GM12878 (cell line): Measurements from ENCODE around the gene SIL1. TPM values are rescaled to one million over a fixed set of nuclear protein-coding genes. Genes with fewer than 3 reads are reported as not detected.

Source experiments
- ATAC-seq: fragments of 200-7000 bp; cut with Tn5 transposase; 3 replicates; pipeline ENCODE4 v1.9.1; 2020; ENCODE audit warnings: mild to moderate bottlenecking, moderate library complexity
- BruUV-seq: library from RNA; stranded (reverse); fragments of 400-500 nt; replicated peaks from 2 replicates; lab custom pipeline; 2021; lab: Mats Ljungman, UMichigan
- CTCF ChIA-PET: fragments of 300-600 bp; sonication (Branson Sonifier 250); formaldehyde crosslinking; extraction: SDS; loops from one replicate; lab custom pipeline; 2021; ENCODE audit warnings: inconsistent platforms; lab: Yijun Ruan, JAX
- POLR2A ChIA-PET: fragments of 350-600 bp; formaldehyde crosslinking; extraction: SDS; loops from one replicate; lab custom pipeline; 2021; ENCODE audit warnings: inconsistent platforms; lab: Charles Lee
- RAD21 ChIA-PET: fragments of 300-600 bp; sonication (Branson Sonifier 250); formaldehyde crosslinking; loops from one replicate; lab custom pipeline; 2023; ENCODE audit warnings: antibody characterized with exemption; ENCODE audit not compliant: unreplicated experiment; lab: Charles Lee
- SMC1A ChIA-PET: fragments of 300-600 bp; sonication (Branson Sonifier 250); formaldehyde crosslinking; loops from one replicate; lab custom pipeline; 2023; ENCODE audit not compliant: unreplicated experiment, uncharacterized antibody; lab: Charles Lee
- DNase-seq: peaks from one replicate; pipeline ENCODE4 v3.0.0-alpha.2; 2011; ENCODE audit warnings: low read depth, low spot score
- FAIRE-seq: peaks from 3 replicates; lab custom pipeline; 2011; peaks lifted over from hg19 to GRCh38; lab: Jason Lieb, UNC
- H2AFZ ChIP-seq: 2 replicates; pipeline ENCODE4 v1.6.0; 2011; ENCODE audit warnings: low read depth, low read length, control low read depth; ENCODE audit not compliant: control insufficient read depth
- H3K27ac ChIP-seq: 2 replicates; pipeline ENCODE4 v1.5.1; 2011; ENCODE audit warnings: control low read depth; ENCODE audit not compliant: control insufficient read depth, insufficient read depth
- H3K27me3 ChIP-seq, 2 experiments: replicated peaks in 1 of 2; 2 replicates each; pipeline versions ENCODE4 v1.6.0 to v1.6.1; 2011; ENCODE audit warnings: low read length in 1 of 2; ENCODE audit not compliant: control insufficient read depth in 2 of 2, insufficient read depth in 2 of 2
- H3K36me3 ChIP-seq, 2 experiments: 2 replicates each; pipeline ENCODE4 v1.5.1; 2011; ENCODE audit warnings: low read length in 1 of 2; ENCODE audit not compliant: control insufficient read depth in 2 of 2, insufficient read depth in 2 of 2
- H3K4me1 ChIP-seq: 2 replicates; pipeline ENCODE4 v1.6.1; 2011; ENCODE audit warnings: mild to moderate bottlenecking, low read length, moderate library complexity, mixed read lengths; ENCODE audit not compliant: control insufficient read depth, insufficient read depth
- H3K4me2 ChIP-seq: 2 replicates; pipeline ENCODE4 v1.6.0; 2011; ENCODE audit warnings: control low read depth; ENCODE audit not compliant: control insufficient read depth, insufficient read depth
- H3K4me3 ChIP-seq: fragments of 200-600 bp; sonication (generic); 2 replicates; pipeline ENCODE4 v1.5.1; 2016
- H3K79me2 ChIP-seq: 2 replicates; pipeline ENCODE4 v1.6.0; 2011; ENCODE audit warnings: low read length; ENCODE audit not compliant: control insufficient read depth, insufficient read depth
- H3K9ac ChIP-seq: 2 replicates; pipeline ENCODE4 v1.8.0; 2011; ENCODE audit warnings: low read length, control low read depth, mixed read lengths; ENCODE audit not compliant: control insufficient read depth, insufficient read depth
- H3K9me3 ChIP-seq: replicated peaks from 3 replicates; pipeline ENCODE4 v1.5.1; 2011; ENCODE audit warnings: mild to moderate bottlenecking, low read length; ENCODE audit not compliant: control insufficient read depth, insufficient read depth
- H4K20me1 ChIP-seq: 2 replicates; pipeline ENCODE4 v1.6.0; 2011; ENCODE audit not compliant: control insufficient read depth, insufficient read depth
- CUX1 ChIP-seq: IDR thresholded peaks from 2 replicates; pipeline ENCODE4 v1.6.1; 2012; ENCODE audit warnings: improper control_type of control experiment, low read depth, low read length; ENCODE audit not compliant: insufficient replicate concordance
- NKRF ChIP-seq: fragments of 450-650 bp; conservative IDR thresholded peaks from 2 replicates; pipeline ENCODE4 v1.6.1; 2017; ENCODE audit warnings: mild to moderate bottlenecking, moderate library complexity
- PKNOX1 ChIP-seq: fragments of 450-650 bp; IDR thresholded peaks from 2 replicates; pipeline ENCODE4 v1.6.1; 2016; ENCODE audit warnings: mild to moderate bottlenecking
- PML ChIP-seq: IDR thresholded peaks from 2 replicates; pipeline ENCODE4 v1.6.1; 2012; ENCODE audit warnings: low read length, inconsistent platforms
- TAF1 ChIP-seq: IDR thresholded peaks from 2 replicates; pipeline ENCODE4 v1.6.1; 2011; ENCODE audit warnings: mild to moderate bottlenecking, low read depth, low read length, borderline replicate concordance
- ZNF622 ChIP-seq: fragments of 450-650 bp; IDR thresholded peaks from 2 replicates; pipeline ENCODE4 v1.6.1; 2017; ENCODE audit warnings: mild to moderate bottlenecking, inconsistent platforms
- WGBS: methylation state at CpG from one replicate; pipeline ENCODE4 v1.1.6; 2016; ENCODE audit warnings: low lambda C conversion rate; ENCODE audit not compliant: insufficient replicate concordance, insufficient coverage; ENCODE audit errors: missing lambda C conversion rate; 5-methylcytosine and 5-hydroxymethylcytosine counted together
- in situ Hi-C: fragments of 300-500 bp; cut with MboI; formaldehyde crosslinking; loops from 9 replicates; pipeline ENCODE4 v1.14.3; 2018; ENCODE audit warnings: mixed read lengths
- intact Hi-C: fragments of 100-400 bp; cut with micrococcal nuclease; formaldehyde crosslinking; loops from one replicate; pipeline ENCODE4 v1.14.2; 2022; ENCODE audit not compliant: unreplicated experiment
- polyA plus RNA-seq, 11 experiments: library from polyadenylated mRNA; depleted of rRNA in 4 of 11; unstranded in 6 of 11; stranded (reverse) in 5 of 11; fragments of >200 nt; fragmentation: Nextera tagmentation in 4 of 11; fragmentation: Illumina TruSeq in 1 of 11; extraction: Ambion mirVana in 4 of 11; extraction: Trizol in 1 of 11; gene quantifications; 1 replicate in 1 of 11; 2 replicates in 10 of 11; pipeline versions ENCODE4 v1.2.1 to v1.2.3, GENCODE V29; 2011 to 2016; ENCODE audit warnings: inconsistent platforms in 2 of 11, missing spikeins in 2 of 11, low read depth in 1 of 11
- total RNA-seq, 4 experiments: library from RNA; depleted of rRNA in 3 of 4; stranded (reverse); fragments of >200 nt in 3 of 4; fragmentation: Illumina TruSeq in 1 of 4; extraction: Trizol in 1 of 4; gene quantifications; 2 replicates each; pipeline versions ENCODE4 v1.2.1 to v1.2.3, GENCODE V29; 2013 to 2021
- TF ChIP-seq, protein P1 (sequence below): fragments of 450-650 bp; IDR thresholded peaks from 2 replicates; pipeline ENCODE4 v1.6.1; 2017; ENCODE audit warnings: mild to moderate bottlenecking, moderate library complexity

SIL1 gene
- total and polyA plus RNA-seq, 10 of the 15 experiments (the other 5 are each of a cell fraction or from before 2014, with no cell fraction given) = 4.1 to 49.8 (median 29.4) TPM

DNA sequence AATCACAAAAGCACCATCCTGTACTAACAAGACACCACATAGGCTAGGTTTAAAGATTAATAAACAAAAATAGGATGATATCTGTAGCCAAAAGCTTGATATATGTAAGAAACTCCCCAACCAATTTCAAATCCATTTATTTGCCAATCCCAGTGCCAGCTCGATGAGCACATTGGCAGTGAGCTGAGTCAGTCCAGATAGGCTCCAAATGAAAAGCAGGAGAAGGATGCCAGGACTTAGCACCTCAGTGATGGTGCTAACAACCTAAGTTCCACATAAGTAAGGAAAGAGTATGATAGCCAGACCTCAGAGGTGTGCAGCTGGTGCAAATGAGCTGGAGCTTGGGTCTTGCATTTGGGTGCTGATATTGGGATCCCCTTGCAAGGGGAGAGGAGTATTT lies 158.1 kb downstream of the SIL1 start:
- BruUV-seq = no TSS peak
- Histone ChIP-seq H3K9ac (no peak overlapping the region), H3K4me3 (no peak overlapping the region), H3K27me3 (no peaks in the 10 kb centered on the region), H3K4me2 (no peak overlapping the region), H3K9me3 (no peaks in the 10 kb centered on the region; the same call in 2 of the 3 replicates), H3K27ac (no peak overlapping the region), H4K20me1 (no peaks in the 10 kb centered on the region), H2AFZ (no peak overlapping the region), H3K36me3 (no peaks in the 10 kb centered on the region), H3K4me1 (no peaks in the 10 kb centered on the region), H3K79me2 (no peaks in the 10 kb centered on the region)
- ATAC-seq (no peak), FAIRE-seq (no peak), DNase-seq (no peak)
- CTCF ChIA-PET = no interaction called here
- SMC1A ChIA-PET = no interaction called here
- POLR2A ChIA-PET = interaction anchor here (0.6 kb wide), 1 partner anchor 59 kb away, joined by 4 read pairs; no protein-coding TSS in a partner anchor
- 100% methylated on average over 1 of the region's 1 CpG for WGBS
- RAD21 ChIA-PET = no interaction called here
- intact Hi-C loops (no loop called here), in situ Hi-C loops (no loop called here)
- no peak for TF ChIP-seq TAF1
- TF ChIP-seq PKNOX1 = no peak
- TF ChIP-seq PML = no peak
- TF ChIP-seq ZNF622 = no peak
- no peak for TF ChIP-seq CUX1
- no peak for TF ChIP-seq NKRF
- TF ChIP-seq, protein P1, sequence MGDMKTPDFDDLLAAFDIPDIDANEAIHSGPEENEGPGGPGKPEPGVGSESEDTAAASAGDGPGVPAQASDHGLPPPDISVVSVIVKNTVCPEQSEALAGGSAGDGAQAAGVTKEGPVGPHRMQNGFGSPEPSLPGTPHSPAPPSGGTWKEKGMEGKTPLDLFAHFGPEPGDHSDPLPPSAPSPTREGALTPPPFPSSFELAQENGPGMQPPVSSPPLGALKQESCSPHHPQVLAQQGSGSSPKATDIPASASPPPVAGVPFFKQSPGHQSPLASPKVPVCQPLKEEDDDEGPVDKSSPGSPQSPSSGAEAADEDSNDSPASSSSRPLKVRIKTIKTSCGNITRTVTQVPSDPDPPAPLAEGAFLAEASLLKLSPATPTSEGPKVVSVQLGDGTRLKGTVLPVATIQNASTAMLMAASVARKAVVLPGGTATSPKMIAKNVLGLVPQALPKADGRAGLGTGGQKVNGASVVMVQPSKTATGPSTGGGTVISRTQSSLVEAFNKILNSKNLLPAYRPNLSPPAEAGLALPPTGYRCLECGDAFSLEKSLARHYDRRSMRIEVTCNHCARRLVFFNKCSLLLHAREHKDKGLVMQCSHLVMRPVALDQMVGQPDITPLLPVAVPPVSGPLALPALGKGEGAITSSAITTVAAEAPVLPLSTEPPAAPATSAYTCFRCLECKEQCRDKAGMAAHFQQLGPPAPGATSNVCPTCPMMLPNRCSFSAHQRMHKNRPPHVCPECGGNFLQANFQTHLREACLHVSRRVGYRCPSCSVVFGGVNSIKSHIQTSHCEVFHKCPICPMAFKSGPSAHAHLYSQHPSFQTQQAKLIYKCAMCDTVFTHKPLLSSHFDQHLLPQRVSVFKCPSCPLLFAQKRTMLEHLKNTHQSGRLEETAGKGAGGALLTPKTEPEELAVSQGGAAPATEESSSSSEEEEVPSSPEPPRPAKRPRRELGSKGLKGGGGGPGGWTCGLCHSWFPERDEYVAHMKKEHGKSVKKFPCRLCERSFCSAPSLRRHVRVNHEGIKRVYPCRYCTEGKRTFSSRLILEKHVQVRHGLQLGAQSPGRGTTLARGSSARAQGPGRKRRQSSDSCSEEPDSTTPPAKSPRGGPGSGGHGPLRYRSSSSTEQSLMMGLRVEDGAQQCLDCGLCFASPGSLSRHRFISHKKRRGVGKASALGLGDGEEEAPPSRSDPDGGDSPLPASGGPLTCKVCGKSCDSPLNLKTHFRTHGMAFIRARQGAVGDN = no peak
